ENCODE data around the gene PRH2. TPM values are rescaled to one million over a fixed set of nuclear protein-coding genes. Genes with fewer than 3 reads are reported as not detected.

The PRH2 gene
- total RNA-seq, 2 experiments from 2014 or later, result not detected

GRCh38 chr12:10936506-10936905 is 7.5 kb downstream of the PRH2 start:
- CTCF ChIA-PET, result no interaction called here
- Mint-ChIP-seq H3K27me3 (no peaks in the 10 kb centered on the region), H3K36me3 (no peaks in the 10 kb centered on the region), H3K4me1 (ENCODE audit: low read depth) (no peaks in the 10 kb centered on the region), H3K27ac (no peak overlapping the region), H3K4me3 (no peak overlapping the region), H3K9me3 (no peaks in the 10 kb centered on the region)
- intact Hi-C loops (cut with micrococcal nuclease), result no loop called here
- POLR2A ChIA-PET, result no interaction called here
- no peak for DNase-seq

- no peaks in the 10 kb centered on the region for H3K27me3 Mint-ChIP-seq
- H3K9me3 Mint-ChIP-seq, result no peaks in the 10 kb centered on the region
- no peak within 1 kb of the TSS for H3K27ac Mint-ChIP-seq
- intact Hi-C loops (cut with micrococcal nuclease), result no loop called here
- no peaks in the 10 kb centered on the region for H3K4me1 Mint-ChIP-seq (ENCODE audit: low read depth)
- no peaks in the 10 kb centered on the region for H3K36me3 Mint-ChIP-seq
- CTCF ChIA-PET, result no interaction called here
- POLR2A ChIA-PET, result no interaction called here
- no peak for DNase-seq
- H3K4me3 Mint-ChIP-seq, result no peak within 1 kb of the TSS
Observed at GRCh38 chr12:10939163-10939562, 10.1 kb downstream of the PRH2 start, which contains the start of gene TAS2R14. TAS2R14 (minus strand) TSS chr12:10939263; CDS start chr12:10939207, 56 bp downstream.

GRCh38 chr12:10940389-10940788 is 11.4 kb downstream of the PRH2 start:
- Mint-ChIP-seq H3K4me1 (ENCODE audit: low read depth) (no peaks in the 10 kb centered on the region), H3K4me3 (no peak overlapping the region), H3K27ac (no peak overlapping the region), H3K36me3 (no peaks in the 10 kb centered on the region), H3K9me3 (no peaks in the 10 kb centered on the region), H3K27me3 (no peaks in the 10 kb centered on the region)
- ChIA-PET CTCF (no interaction called here), POLR2A (no interaction called here)
- DNase-seq, result no peak
- intact Hi-C loops (cut with micrococcal nuclease), result no loop called here

- Mint-ChIP-seq H3K27ac (no peak overlapping the region), H3K36me3 (no peaks in the 10 kb centered on the region), H3K4me1 (ENCODE audit: low read depth) (no peaks in the 10 kb centered on the region), H3K4me3 (no peak overlapping the region), H3K9me3 (peaks cover 2% of the 10 kb centered on the region), H3K27me3 (no peaks in the 10 kb centered on the region)
- DNase-seq, result no peak
- POLR2A ChIA-PET, result no interaction called here
- intact Hi-C loops (cut with micrococcal nuclease), result no loop called here
- CTCF ChIA-PET, result interaction anchor here (0.6 kb wide), 1 partner anchor 259 kb away, joined by 3 read pairs; no protein-coding TSS in a partner anchor
Observed at GRCh38 chr12:10941369-10941768, 12.3 kb downstream of the PRH2 start.

GRCh38 chr12:10941916-10942607 is 13.0 kb downstream of the PRH2 start:
- POLR2A ChIA-PET, result no interaction called here
- H3K27me3 Mint-ChIP-seq, result no peaks in the 10 kb centered on the region
- no peak overlapping the region for H3K4me3 Mint-ChIP-seq
- H3K4me1 Mint-ChIP-seq (ENCODE audit: low read depth), result no peaks in the 10 kb centered on the region
- DNase-seq, result no peak
- intact Hi-C loops (cut with micrococcal nuclease), result no loop called here
- H3K27ac Mint-ChIP-seq, result no peak overlapping the region
- CTCF ChIA-PET, result no interaction called here
- no peaks in the 10 kb centered on the region for H3K36me3 Mint-ChIP-seq
- peaks cover 5% of the 10 kb centered on the region for H3K9me3 Mint-ChIP-seq

GRCh38 chr12:10943167-10943566 is 14.1 kb downstream of the PRH2 start:
- ChIA-PET CTCF (no interaction called here), POLR2A (no interaction called here)
- no peak for DNase-seq
- H3K9me3 Mint-ChIP-seq, result peaks cover 11% of the 10 kb centered on the region
- H3K27me3 Mint-ChIP-seq, result no peaks in the 10 kb centered on the region
- H3K4me1 Mint-ChIP-seq (ENCODE audit: low read depth), result no peaks in the 10 kb centered on the region
- intact Hi-C loops (cut with micrococcal nuclease), result no loop called here
- no peak overlapping the region for H3K4me3 Mint-ChIP-seq
- no peaks in the 10 kb centered on the region for H3K36me3 Mint-ChIP-seq
- H3K27ac Mint-ChIP-seq, result no peak overlapping the region

- POLR2A ChIA-PET, result no interaction called here
Observed at GRCh38 chr12:10952645-10953044, 23.6 kb downstream of the PRH2 start.

GRCh38 chr12:10956085-10956484 is 27.0 kb downstream of the PRH2 start:
- Mint-ChIP-seq H3K27ac (no peak overlapping the region), H3K4me1 (ENCODE audit: low read depth) (peaks cover 17% of the 10 kb centered on the region), H3K9me3 (peaks cover 10% of the 10 kb centered on the region), H3K36me3 (peaks cover 3% of the 10 kb centered on the region), H3K4me3 (no peak overlapping the region), H3K27me3 (no peaks in the 10 kb centered on the region)
- DNase-seq, result no peak
- POLR2A ChIA-PET, result no interaction called here
- CTCF ChIA-PET, result interaction anchor here (0.7 kb wide), 1 partner anchor 779 kb away, joined by 3 read pairs; no protein-coding TSS in a partner anchor
- intact Hi-C loops (cut with micrococcal nuclease), result no loop called here

More at GRCh38 chr12:10952645-10953044, 23.6 kb downstream of the PRH2 start:
- Mint-ChIP-seq H3K4me1 (ENCODE audit: low read depth) (peaks cover 4% of the 10 kb centered on the region), H3K27ac (no peak overlapping the region), H3K9me3 (peaks cover 16% of the 10 kb centered on the region), H3K4me3 (no peak overlapping the region), H3K36me3 (peaks cover 6% of the 10 kb centered on the region), H3K27me3 (no peaks in the 10 kb centered on the region)
- CTCF ChIA-PET, result no interaction called here
- DNase-seq, result no peak
- intact Hi-C loops (cut with micrococcal nuclease), result no loop called here

GRCh38 chr12:10957741-10958140 is 28.7 kb downstream of the PRH2 start:
- ChIA-PET CTCF (no interaction called here), POLR2A (no interaction called here)
- H3K36me3 Mint-ChIP-seq, result peaks cover 1% of the 10 kb centered on the region
- H3K27ac Mint-ChIP-seq, result no peak overlapping the region
- no peaks in the 10 kb centered on the region for H3K27me3 Mint-ChIP-seq
- intact Hi-C loops (cut with micrococcal nuclease), result no loop called here
- H3K4me1 Mint-ChIP-seq (ENCODE audit: low read depth), result peaks cover 19% of the 10 kb centered on the region
- DNase-seq, result no peak
- peaks cover 10% of the 10 kb centered on the region for H3K9me3 Mint-ChIP-seq
- H3K4me3 Mint-ChIP-seq, result no peak overlapping the region

GRCh38 chr12:10959804-10960203 is 30.8 kb downstream of the PRH2 start:
- Mint-ChIP-seq H3K27ac (no peak overlapping the region), H3K4me3 (no peak overlapping the region), H3K4me1 (ENCODE audit: low read depth) (peaks cover 19% of the 10 kb centered on the region), H3K27me3 (no peaks in the 10 kb centered on the region), H3K9me3 (peaks cover 9% of the 10 kb centered on the region), H3K36me3 (peaks cover 1% of the 10 kb centered on the region)
- POLR2A ChIA-PET, result interaction anchor here (0.6 kb wide), 1 partner anchor 266 kb away, joined by 3 read pairs; no protein-coding TSS in a partner anchor
- intact Hi-C loops (cut with micrococcal nuclease), result no loop called here
- DNase-seq, result no peak
- CTCF ChIA-PET, result no interaction called here

- intact Hi-C loops (cut with micrococcal nuclease), result no loop called here
- no peak overlapping the region for H3K4me3 Mint-ChIP-seq
- H3K27ac Mint-ChIP-seq, result no peak overlapping the region
- peaks cover 1% of the 10 kb centered on the region for H3K36me3 Mint-ChIP-seq
- DNase-seq, result no peak
- peaks cover 19% of the 10 kb centered on the region for H3K4me1 Mint-ChIP-seq (ENCODE audit: low read depth)
- POLR2A ChIA-PET, result interaction anchor here (0.6 kb wide), 1 partner anchor 266 kb away, joined by 3 read pairs; no protein-coding TSS in a partner anchor
- no peaks in the 10 kb centered on the region for H3K27me3 Mint-ChIP-seq
- CTCF ChIA-PET, result no interaction called here
- H3K9me3 Mint-ChIP-seq, result peaks cover 5% of the 10 kb centered on the region
Observed at GRCh38 chr12:10960211-10960610, 31.2 kb downstream of the PRH2 start.

- Mint-ChIP-seq H3K9me3 (no peaks in the 10 kb centered on the region), H3K27ac (no peak overlapping the region), H3K4me3 (no peak overlapping the region), H3K27me3 (no peaks in the 10 kb centered on the region), H3K4me1 (ENCODE audit: low read depth) (peaks cover 7% of the 10 kb centered on the region), H3K36me3 (peaks cover 2% of the 10 kb centered on the region)
- ChIA-PET CTCF (no interaction called here), POLR2A (no interaction called here)
- no peak for DNase-seq
- intact Hi-C loops (cut with micrococcal nuclease), result no loop called here
Observed at GRCh38 chr12:10965476-10965875, 36.4 kb downstream of the PRH2 start.

GRCh38 chr12:10966314-10966713 is 37.3 kb downstream of the PRH2 start:
- POLR2A ChIA-PET, result no interaction called here
- DNase-seq, result no peak
- Mint-ChIP-seq H3K4me1 (ENCODE audit: low read depth) (peaks cover under 1% of the 10 kb centered on the region), H3K27ac (no peak overlapping the region), H3K4me3 (no peak overlapping the region), H3K36me3 (peaks cover 2% of the 10 kb centered on the region), H3K27me3 (no peaks in the 10 kb centered on the region), H3K9me3 (no peaks in the 10 kb centered on the region)
- intact Hi-C loops (cut with micrococcal nuclease), result no loop called here
- CTCF ChIA-PET, result no interaction called here
